Right lobe of liver (tissue), 4 donors: ENCODE measurements around the gene C3orf38.

Experiments used
- CTCF ChIP-seq, 4 donors: fragments of 200-600 bp in 3 of 4; fragments of 450-650 bp in 1 of 4; IDR thresholded peaks; one replicate each; pipeline versions ENCODE4 v1.5.1 to v1.8.0; 2016 to 2022; ENCODE audit warnings: antibody characterized with exemption in 4 of 4, mild to moderate bottlenecking in 2 of 4
- POLR2A ChIP-seq: fragments of 450-650 bp; IDR thresholded peaks from one replicate; pipeline ENCODE4 v1.6.1; 2017; ENCODE audit warnings: antibody characterized with exemption, mild to moderate bottlenecking
- donor health status: DM: no; HTN: no; CAD: no.
- donor health status: DM: no; HTN: no; CAD: no.
- donor health status: DM: no; HTN: yes; CAD: no.

- TF ChIP-seq CTCF (IDR thresholded peaks at IDR 0.05) (no peak), POLR2A (no peak)
Measured at GRCh38 chr3:88132894-88133293, 16.9 kb upstream of the C3orf38 start.
